GM19025 (cell line): ENCODE results near the gene ROS1.
A peak's percentile ranks its signal among the peaks of the same experiment; 100 is the strongest.
"Not testable (repeated sequence)": the region's sequence is repeated elsewhere in the genome, so short reads cannot be mapped to it uniquely, and the experiment has no call there.

ENCODE experiments used
- ATAC-seq: cut with Tn5 transposase; IDR thresholded peaks from one replicate; pipeline ENCODE4 v1.9.1; 2021; ENCODE audit warnings: mild to moderate bottlenecking, low read depth, moderate library complexity; ENCODE audit not compliant: unreplicated experiment

ROS1 gene

DNA sequence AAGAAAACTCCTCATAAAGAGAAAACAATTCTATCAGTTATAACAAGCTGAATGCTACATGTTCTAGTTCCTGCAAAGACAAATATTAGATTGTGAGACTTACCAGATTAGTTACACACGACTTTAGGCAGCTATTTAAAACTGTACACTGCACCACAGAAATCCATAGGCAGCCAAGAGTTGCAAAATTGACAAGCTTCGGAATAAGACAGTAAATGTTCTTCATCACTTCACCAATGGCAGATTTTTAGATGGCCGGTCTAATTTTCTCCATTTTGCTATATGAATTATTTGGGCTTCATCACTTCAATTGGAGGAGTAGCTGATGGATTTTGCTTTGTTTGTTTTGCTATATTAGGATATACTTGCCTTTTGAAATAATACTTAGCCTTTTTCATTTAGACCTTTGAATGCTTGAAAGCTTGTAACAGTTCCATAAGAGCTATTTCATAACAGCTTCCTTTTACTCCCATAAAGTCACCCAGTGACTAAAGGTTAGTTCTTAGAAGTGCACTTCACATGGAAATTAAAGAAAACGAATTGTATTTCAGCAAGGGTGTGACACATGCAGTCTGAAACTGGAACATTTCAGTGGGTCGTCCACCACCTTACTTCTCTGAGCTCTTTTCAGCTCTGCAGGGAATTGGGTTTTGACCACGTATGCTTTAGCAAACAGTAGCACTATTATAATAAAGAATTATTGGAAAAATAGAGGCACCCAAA, at the start of gene ROS1:
TSS of gene ROS1 (minus strand) at position 512 of the 723 bp plus-strand sequence. CDS start at position 226, 286 bp downstream.
- no peak for ATAC-seq

DNA sequence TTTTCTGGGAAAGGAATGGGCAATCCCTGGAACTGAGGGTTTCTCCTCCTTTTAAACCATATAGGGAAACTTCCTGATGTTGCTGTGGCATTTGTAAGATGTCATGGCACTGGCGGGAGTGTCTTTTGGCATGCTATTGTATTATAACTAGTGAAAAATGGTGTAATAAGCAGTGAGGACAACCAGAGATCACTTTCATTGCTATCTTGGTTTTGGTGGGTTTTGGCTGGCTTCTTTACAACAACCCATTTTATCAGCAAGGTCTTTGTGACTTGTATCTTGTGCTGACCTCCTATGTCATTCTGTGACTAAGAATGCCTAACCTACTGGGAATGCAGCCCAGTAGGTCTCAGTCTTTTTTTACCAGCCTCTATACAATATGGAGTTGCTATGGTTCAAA, 47.7 kb upstream of the ROS1 start:
- ATAC-seq, result no peak

DNA sequence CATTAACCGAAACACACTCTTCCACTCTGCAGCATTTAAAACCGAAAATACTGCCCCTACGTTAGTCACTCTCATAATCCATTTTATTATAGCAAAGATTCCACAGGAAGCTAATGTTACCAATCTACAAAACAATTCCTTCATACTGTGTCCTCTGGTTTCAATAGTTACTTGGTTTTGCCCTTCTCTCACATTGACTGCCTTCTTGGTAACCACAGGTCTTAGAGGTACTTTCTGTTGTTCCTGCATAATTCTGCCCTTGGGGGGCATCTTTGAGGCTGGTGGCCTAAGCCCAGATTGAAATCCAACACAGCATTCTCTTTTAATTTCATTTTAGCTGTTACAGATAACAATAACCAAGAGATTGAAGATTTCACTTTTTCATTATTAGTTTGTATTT, 46.9 kb upstream of the ROS1 start:
- ATAC-seq, result no peak

DNA sequence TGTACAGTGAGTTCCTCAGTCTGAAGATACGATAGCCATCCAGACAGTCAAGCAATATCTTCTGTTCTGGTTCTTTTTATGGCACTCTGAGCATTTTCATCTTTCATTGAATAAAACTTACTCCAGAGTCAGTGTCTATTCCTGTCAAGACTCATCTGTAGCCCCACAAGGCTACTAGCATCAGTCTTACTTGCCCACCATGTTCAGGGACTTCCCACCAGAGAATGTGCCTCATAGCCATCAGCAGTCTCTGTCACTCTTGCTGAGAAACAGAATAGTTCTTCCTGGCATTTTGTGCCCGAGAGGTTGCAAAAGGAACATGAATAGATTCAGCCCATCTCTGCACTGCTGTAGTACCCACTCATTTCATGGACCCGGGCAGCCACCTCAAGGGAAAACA, 44.0 kb upstream of the ROS1 start:
- no peak for ATAC-seq

DNA sequence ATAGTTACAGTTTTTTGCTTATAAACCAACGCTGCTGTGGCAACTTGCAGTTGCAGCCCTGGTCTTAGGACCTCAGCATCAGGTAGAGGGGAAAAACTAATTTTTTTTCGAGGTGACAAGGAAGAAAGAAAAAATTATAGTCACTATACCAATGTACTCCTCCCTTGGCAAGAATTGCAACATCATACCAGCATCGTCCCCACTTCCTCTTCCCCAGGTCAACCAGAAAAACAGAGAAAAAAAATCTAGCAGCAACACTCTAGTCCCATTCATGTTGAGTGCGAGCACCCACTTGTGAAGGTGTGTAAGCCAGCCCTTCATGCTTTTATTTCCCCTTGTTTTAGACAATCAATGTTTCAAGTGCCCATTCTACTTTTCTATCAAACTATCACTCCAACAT, 43.6 kb upstream of the ROS1 start:
- no peak for ATAC-seq

DNA sequence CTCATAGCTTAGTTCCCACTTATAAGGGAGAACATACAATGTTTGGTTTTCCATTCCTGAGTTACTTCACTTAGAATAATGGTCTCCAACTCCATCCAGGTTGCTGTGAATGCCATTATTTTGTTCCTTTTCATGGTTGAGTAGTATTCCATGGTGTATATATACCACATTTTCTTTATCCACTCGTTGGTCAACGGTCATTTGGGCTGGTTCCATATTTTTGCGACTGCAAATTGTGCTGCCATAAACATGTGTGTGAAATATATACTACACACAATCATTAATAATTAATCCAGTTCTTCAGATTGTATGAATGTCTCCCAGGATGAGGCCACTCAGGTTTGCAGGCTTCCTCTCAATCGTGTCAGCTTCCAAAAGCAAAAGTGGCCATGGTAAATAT, 42.8 kb upstream of the ROS1 start:
- ATAC-seq, result not testable (repeated sequence)

DNA sequence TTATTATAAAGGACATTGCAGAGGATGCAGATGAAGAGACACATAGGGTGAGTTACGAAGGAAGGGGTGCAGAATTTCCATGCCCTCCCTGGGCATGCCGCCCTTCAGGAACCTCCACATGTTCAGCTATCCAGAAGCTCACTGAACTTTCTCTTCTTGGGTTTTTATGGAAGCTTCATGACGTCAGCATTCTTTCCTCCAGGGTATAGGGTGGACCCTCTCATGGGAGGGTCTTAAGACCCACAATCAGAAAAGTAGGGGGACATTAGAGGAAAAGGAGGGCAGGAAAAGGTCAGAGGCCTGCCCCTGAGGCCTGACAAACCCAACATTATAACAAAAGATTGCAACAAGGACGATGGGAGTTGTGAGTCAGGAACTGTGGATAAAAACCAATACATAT, 42.1 kb upstream of the ROS1 start:
- no peak for ATAC-seq

DNA sequence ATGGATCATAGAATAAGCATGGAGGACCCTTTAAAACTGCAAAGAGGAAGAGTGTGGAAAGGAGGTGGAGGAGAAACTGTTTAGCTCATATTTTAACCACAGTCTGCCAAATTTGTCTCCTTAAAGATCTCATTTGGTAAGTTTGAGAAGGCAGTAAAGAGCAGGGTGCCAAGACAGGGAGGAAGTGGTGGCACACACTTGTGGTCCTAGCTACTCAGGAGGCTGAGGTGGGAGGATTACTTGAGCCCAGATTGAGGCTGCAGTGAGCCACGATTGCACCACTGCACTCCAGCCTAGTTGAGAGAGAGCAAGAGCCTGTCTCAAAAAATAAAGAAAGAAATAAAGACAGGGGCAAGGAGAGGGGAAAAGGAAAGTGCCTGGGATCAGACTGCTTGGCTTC, 39.9 kb upstream of the ROS1 start:
- no peak for ATAC-seq

DNA sequence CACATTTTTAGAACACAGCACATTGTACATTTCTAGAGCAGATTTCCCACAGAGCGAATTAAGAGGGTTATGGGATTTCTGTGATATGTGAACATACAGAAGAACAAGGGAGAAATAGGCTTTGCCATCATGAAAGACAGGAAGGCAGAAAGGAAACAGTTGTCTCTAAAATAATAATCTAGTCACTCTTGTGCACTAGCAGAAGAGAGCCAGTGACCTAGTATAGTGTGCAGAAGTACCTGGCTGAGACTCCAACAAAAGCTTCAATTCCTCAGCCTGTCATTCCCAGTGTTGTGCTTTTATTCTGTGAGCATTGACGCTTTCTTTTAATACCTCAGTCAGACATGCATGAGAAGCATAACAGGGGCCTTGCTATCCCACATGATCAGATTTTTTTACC, 39.0 kb upstream of the ROS1 start:
- no peak for ATAC-seq

DNA sequence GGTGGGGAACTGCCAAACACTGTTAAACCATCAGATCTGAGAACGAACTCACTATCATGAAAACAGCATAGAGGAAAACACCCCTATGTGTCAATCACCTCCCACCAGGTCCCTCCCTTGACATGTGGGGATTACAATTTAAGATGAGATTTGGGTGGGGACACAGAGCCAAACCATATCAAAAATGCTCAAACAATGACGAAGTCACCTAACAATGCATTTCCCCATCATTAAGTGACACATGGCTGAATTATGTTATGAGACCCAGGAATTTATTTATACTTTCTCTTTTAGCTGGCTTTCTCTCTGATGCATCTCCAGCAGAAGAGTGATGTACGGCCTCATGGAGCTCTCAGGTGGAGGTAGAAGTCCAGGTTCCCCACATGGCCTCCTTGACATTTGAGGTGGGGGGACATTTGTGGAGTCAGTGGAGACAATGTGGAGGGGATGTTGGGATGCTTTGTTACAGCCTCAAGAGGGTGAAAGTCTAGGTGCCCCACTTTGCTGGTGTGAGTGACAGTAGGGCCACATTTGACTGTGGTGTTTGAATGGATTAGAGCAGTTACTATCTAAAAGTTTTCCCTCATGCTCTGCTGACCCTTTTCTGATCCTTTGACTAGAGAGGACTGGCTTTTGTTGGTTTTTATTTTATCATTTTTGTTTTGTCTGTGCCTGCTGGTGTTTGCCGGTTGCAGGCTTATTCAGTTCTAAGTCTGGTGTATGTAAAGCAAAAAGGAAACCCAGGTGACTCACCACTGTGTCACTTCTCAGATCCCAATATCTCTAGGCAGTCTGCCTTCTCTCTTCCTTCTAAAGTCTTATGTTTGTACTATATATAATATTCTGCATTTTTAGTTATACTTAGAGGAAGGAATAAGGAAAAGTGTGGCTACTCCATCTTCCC, 38.3 kb upstream of the ROS1 start:
- ATAC-seq, result peak; percentile 69

DNA sequence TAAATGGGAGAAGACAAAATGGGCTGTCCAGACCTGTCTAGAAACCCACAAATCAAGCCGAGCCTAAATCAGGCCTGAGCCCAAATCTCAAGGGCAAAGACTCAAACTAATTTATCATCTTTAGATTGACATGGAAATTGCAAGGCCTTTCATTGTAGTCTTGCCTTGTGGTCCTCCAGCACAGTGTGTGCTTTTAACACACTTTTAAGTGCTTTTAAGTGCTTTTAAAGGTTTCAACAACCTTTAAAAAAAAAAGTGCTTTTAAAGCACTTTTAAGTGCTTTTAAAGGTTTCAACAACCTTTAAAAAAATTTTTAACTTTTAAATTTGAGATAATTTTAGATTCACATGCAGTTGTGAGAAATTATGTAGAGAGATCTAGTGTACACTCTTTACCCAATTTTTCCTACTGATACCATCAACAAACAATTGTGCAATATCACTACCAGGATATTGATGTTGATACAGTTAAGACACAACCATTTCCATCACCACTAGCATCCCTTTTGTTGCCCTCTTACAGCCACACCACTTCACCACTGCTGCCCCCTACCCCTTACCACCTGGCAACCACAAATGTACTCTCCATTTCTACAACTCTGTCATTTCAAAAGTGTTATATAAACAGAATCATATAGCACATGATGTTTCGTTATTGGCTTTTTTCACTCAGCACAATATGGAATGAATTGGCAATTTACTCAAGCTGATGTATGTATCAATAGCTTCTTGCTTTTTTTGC, 33.6 kb upstream of the ROS1 start:
- ATAC-seq, result no peak

DNA sequence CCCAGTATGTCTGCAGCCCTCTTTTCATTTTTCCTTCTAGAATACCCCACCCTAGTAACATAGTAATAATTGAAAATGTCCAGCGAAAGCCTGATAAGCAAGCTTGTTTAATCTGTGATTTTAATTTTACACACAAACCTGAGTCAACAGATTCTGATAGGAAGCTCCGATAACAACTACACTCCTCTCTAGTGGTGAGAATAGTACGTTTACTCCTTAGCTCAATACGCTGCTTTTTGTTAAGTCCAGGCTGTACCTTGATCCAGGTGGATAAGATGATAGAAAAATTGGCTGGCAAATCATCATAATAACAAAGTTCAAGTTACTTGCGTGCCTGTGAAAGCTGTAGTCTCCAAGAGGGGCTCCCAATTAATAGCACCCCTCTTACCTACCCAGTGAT, 31.3 kb upstream of the ROS1 start:
- ATAC-seq, result no peak

DNA sequence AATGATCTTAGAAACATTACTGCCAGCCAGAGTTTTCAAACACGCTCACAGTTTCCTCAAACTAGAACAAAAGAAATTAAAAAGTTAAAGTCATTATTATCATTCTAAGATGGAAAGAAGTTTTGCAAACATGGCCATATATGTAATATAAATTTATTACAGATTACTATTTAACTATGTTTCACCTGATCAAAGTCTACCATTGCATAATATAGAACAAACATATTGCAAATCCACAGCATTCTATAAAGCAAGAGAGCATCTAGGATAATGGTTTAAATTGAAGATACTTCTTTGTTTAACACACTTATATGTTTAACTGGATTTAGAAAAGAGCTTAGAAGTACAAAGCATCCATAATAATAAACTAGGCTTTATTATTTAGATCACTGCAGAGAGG, 30.5 kb upstream of the ROS1 start:
- ATAC-seq, result no peak

DNA sequence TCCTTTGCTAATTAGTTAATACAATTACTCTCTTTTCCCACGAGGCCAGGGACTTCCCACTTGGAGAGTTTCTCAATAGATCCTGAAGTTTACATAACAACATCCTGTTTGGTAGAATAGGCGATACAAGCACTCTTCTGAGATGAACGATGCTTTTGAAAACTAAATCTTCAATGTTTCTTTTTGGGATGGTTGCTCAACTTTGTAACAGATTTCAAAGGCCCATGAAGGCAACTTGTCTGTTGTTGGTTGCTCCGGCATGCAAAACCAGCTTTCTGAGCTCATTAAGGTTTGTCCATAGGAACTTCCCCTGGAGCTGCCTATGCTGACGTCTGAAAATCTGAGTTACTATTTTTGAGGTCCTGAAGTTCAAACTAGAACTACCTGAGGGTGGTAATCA, 25.9 kb upstream of the ROS1 start:
- ATAC-seq, result no peak

DNA sequence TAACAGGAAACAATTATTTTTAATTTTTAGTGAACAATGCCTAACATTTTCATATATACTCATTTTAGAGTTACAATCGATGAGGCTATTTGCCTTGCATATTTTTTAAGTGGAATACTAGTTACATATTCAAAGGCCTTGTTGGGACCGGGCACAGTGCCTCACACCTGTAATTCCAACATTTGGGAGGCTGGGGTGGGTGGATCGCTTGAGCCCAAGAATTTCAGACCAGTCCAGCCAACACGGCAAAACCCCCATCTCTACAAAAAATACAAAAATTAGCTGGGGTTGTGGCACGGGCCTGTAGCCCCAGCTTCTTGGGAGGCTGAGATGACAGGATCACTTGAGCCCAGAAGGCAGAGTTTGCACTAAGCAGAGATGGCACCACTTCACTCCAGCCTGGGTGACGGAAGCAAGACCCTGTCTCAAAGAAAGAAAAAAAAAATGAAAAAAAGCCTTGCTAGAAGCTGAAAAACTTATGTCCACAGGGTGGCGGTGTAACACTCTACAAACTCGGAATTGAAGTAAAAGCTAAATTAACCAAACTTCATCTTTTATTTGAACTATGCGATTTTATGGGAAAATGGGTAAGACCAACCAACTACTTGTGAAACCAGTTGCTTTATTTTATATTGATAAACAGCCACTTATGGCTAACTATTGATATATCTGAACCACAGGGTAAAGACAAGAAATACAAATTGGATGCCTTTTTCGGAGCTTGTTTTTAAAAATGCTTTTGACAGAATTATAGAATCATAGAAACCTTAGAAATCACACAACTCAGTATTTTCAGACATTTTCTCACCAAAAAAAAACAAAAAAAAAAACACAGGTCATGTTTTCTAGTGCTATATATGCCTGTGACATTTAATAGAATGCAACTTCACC, 24.1 kb upstream of the ROS1 start:
- ATAC-seq, result no peak

DNA sequence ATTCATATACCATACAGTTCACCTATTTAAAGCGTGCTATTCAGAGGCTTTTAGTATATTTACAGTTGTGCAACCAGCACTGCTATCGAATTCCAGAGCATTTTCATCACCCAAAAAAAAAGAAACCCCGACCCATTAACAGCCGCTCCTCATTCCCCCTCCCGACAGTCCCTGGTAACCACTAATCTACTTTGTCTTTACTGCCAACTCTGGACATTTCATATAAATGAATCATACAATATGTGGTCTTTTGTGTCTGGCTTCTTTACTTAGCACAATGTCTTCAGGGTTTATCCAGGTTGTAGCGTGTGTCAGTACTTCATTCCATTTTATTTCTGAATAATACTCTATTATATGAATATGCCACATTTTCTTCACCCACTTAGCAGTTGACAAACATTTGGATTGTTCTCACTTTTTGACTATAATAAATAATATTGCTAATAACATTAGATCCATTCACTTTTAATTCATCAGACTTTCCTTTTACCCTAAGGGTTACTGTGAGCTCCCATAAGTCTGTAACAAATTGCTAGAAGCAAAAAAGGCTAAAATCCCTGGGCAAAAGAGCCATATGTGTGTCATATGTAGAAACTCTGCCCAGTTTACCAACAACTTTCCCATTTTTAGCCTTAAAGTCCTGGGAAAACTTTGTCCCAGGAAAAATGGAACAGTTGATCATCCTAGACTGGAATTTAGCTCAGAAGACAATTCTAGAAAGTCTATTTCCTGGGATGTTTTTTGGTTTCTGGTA, 23.2 kb upstream of the ROS1 start:
- ATAC-seq, result no peak

DNA sequence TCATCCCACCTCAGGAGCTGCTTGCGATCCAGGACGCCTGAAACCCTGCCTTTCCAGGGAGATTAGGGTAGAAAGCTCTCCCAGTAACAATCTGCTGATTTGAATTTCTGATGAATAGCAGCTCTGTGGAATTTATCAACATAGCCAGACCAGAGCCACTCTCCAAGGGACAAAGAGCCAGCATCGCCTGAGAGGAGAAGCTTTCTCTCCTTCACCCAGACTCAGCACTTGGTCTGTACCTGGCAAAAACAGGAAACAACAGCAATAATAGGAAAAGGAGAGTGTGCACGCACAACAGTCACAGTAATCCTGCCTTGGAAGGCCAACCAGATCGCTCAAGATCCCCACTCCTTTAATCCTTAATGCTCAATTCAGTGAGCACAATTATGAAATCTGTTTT, 22.3 kb upstream of the ROS1 start:
- no peak for ATAC-seq

DNA sequence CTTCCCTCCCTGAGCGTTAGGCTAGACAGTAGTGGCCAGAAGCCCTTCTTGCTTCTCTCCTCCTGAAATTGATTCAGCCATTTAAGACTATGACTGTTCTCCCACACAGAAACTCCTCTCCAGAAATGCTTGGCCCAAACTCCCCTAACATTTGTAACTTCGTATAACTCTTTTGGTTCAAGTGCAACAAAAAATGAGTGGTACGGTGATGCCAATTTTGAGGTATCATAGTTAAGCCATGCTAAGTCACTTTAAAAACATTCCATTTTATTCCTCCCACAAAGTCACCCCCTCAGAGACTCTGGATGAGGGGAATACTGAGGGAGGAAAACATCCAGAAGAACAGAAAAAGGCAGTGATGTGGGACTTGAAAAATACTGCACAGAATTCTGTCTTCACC, 21.1 kb upstream of the ROS1 start:
- no peak for ATAC-seq

DNA sequence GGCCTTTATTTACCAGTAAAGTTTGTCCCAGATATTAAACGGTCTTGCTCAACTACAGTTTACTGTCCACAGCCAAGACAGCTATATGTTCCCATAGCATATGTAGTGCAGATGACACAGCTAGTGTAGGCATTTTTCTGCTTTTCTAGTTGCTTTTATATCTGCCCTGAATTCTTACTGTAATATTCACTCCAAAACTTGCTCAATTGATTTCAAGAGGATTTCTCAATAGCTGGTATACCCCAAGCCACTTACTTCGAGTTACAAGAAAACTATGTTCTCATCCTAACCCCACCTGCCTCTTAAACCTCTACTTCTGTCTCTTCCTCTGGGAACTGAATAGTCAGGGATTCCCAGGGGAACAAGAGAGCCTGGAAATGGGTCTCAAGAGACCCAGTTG, 18.9 kb upstream of the ROS1 start:
- no peak for ATAC-seq

DNA sequence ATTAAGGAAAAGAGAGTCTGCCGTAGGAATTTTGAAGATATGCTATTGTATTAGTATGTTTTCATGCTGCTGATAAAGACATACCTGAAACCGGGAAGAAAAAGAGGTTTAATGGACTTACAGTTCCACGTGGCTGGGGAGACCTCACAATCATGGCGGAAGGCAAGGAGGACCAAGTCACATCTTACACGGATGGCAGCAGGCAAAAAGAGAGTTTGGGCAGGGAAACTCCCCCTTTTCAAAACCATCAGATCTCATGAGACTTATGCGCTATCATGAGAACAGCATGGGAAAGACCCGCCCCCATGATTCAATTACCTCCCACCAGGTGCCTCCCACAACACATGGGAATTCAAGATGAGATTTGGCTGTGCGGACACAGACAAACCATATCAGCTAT, 16.6 kb upstream of the ROS1 start:
- not testable (repeated sequence) for ATAC-seq
